MV-4-11 (cell line): ENCODE data around the gene TTLL9.
A peak's percentile ranks its signal among the peaks of the same experiment; 100 is the strongest.

Source experiments
- DNase-seq: peaks from one replicate; lab custom pipeline; 2025; lab: John Stamatoyannopoulos, UW

TTLL9 gene

GRCh38 chr20:31857861-31858759 lies 12.3 kb upstream of the TTLL9 start:
- DNase-seq, result no peak

- DNase-seq, result no peak
Observed at GRCh38 chr20:31858760-31859083, 11.7 kb upstream of the TTLL9 start.

- no peak for DNase-seq
Observed at GRCh38 chr20:31859266-31859997, 11.0 kb upstream of the TTLL9 start.

GRCh38 chr20:31859998-31860380 lies 10.4 kb upstream of the TTLL9 start:
- no peak for DNase-seq

GRCh38 chr20:31860390-31861134 lies 9.9 kb upstream of the TTLL9 start:
- DNase-seq, result no peak

GRCh38 chr20:31861135-31861384 lies 9.4 kb upstream of the TTLL9 start:
- DNase-seq, result no peak

GRCh38 chr20:31861385-31862156 lies 8.9 kb upstream of the TTLL9 start:
- DNase-seq, result peak; percentile 61

GRCh38 chr20:31862157-31862470 lies 8.3 kb upstream of the TTLL9 start:
- no peak for DNase-seq

GRCh38 chr20:31862506-31862905 lies 7.9 kb upstream of the TTLL9 start:
- no peak for DNase-seq

- DNase-seq, result no peak
Observed at GRCh38 chr20:31863296-31864085, 6.9 kb upstream of the TTLL9 start.

- no peak for DNase-seq
Observed at GRCh38 chr20:31864521-31865400, 5.7 kb upstream of the TTLL9 start.

GRCh38 chr20:31866221-31866620 lies 4.2 kb upstream of the TTLL9 start:
- DNase-seq, result no peak

- DNase-seq, result no peak
Observed at GRCh38 chr20:31868853-31869672, 1.4 kb upstream of the TTLL9 start.

GRCh38 chr20:31869673-31869941 lies 827 bp upstream of the TTLL9 start:
- no peak for DNase-seq

- no peak for DNase-seq
Observed at GRCh38 chr20:31870726-31871617, 538 bp downstream of the TTLL9 start.

GRCh38 chr20:31871618-31871954 lies 1.2 kb downstream of the TTLL9 start:
- no peak for DNase-seq

GRCh38 chr20:31872406-31872805 lies 2.0 kb downstream of the TTLL9 start:
- no peak for DNase-seq

GRCh38 chr20:31875671-31876070 lies 5.2 kb downstream of the TTLL9 start:
- peak; percentile 52 for DNase-seq

- DNase-seq, result no peak
Observed at GRCh38 chr20:31877684-31878083, 7.2 kb downstream of the TTLL9 start.
